Mucosa of rectum (tissue), 2 donors: ENCODE measurements around the gene DOHH.
"Not testable (repeated sequence)": the region's sequence is repeated elsewhere in the genome, so short reads cannot be mapped to it uniquely, and the experiment has no call there.

Experiments used
- H3K27ac ChIP-seq, 2 donors: one replicate each; pipeline ENCODE4 v1.7.0; 2013; ENCODE audit warnings: inconsistent platforms in 2 of 2, low read depth in 2 of 2, low read length in 2 of 2
- H3K27me3 ChIP-seq, 2 donors: one replicate each; pipeline ENCODE4 v1.7.0; 2013; ENCODE audit warnings: low read length in 2 of 2; ENCODE audit not compliant: control insufficient read depth in 2 of 2, insufficient read depth in 2 of 2
- H3K36me3 ChIP-seq, 2 donors: one replicate each; pipeline ENCODE4 v1.7.0; 2013; ENCODE audit warnings: low read length in 2 of 2; ENCODE audit not compliant: control insufficient read depth in 2 of 2, insufficient read depth in 2 of 2
- H3K4me1 ChIP-seq, 2 donors: one replicate each; pipeline ENCODE4 v1.7.0; 2013; ENCODE audit warnings: low read length in 2 of 2, mild to moderate bottlenecking in 1 of 2; ENCODE audit not compliant: control insufficient read depth in 2 of 2, insufficient read depth in 2 of 2
- H3K4me3 ChIP-seq, 2 donors: one replicate each; pipeline ENCODE4 v1.7.0; 2013; ENCODE audit warnings: low read length in 2 of 2
- H3K9ac ChIP-seq, 2 donors: one replicate each; pipeline ENCODE4 v1.7.0; 2013; ENCODE audit warnings: low read length in 2 of 2, low read depth in 1 of 2, mild to moderate bottlenecking in 1 of 2
- H3K9me3 ChIP-seq, 2 donors: one replicate each; pipeline ENCODE4 v1.7.0; 2013; ENCODE audit warnings: low read length in 2 of 2; ENCODE audit not compliant: control insufficient read depth in 2 of 2
- donor health status: healthy.
- donor health status: Normal muscosa, but diverticular disease.

DOHH gene

GRCh38 chr19:3511506-3512251 is 11.2 kb upstream of the DOHH start:
- Histone ChIP-seq H3K9me3 (no peaks in the 10 kb centered on the region), H3K36me3 (peaks cover 0 to 9% of the 10 kb centered on the region in 2 donors), H3K9ac (no peak overlapping the region), H3K27me3 (no peaks in the 10 kb centered on the region), H3K4me3 (no peak overlapping the region), H3K4me1 (peaks cover 5 to 9% of the 10 kb centered on the region in 2 donors), H3K27ac (no peak overlapping the region)

- no peak overlapping the region for H3K4me3 ChIP-seq
- H3K4me1 ChIP-seq = peaks cover 6 to 7% of the 10 kb centered on the region in 2 donors
- peaks cover 0 to 9% of the 10 kb centered on the region in 2 donors for H3K36me3 ChIP-seq
- H3K27ac ChIP-seq = no peak overlapping the region
- no peaks in the 10 kb centered on the region for H3K9me3 ChIP-seq
- H3K9ac ChIP-seq = no peak overlapping the region
- H3K27me3 ChIP-seq = no peaks in the 10 kb centered on the region
Measured at GRCh38 chr19:3510727-3511126, 10.3 kb upstream of the DOHH start.

GRCh38 chr19:3509566-3509989 is 9.1 kb upstream of the DOHH start:
- H3K36me3 ChIP-seq = peaks cover 0 to 9% of the 10 kb centered on the region in 2 donors
- H3K9me3 ChIP-seq = no peaks in the 10 kb centered on the region
- peaks cover 7 to 11% of the 10 kb centered on the region in 2 donors for H3K4me1 ChIP-seq
- H3K9ac ChIP-seq = no peak overlapping the region
- no peak overlapping the region for H3K4me3 ChIP-seq
- H3K27ac ChIP-seq = no peak overlapping the region
- no peaks in the 10 kb centered on the region for H3K27me3 ChIP-seq

GRCh38 chr19:3508771-3509535 is 8.5 kb upstream of the DOHH start:
- Histone ChIP-seq H3K4me1 (peaks cover 7 to 11% of the 10 kb centered on the region in 2 donors), H3K27ac (no peak overlapping the region), H3K4me3 (no peak overlapping the region), H3K9ac (no peak overlapping the region), H3K27me3 (no peaks in the 10 kb centered on the region), H3K36me3 (peaks cover 0 to 9% of the 10 kb centered on the region in 2 donors), H3K9me3 (no peaks in the 10 kb centered on the region)

- H3K4me3 ChIP-seq, H3K27me3 ChIP-seq, H3K36me3 ChIP-seq, H3K9ac ChIP-seq, H3K9me3 ChIP-seq, H3K27ac ChIP-seq: not testable (repeated sequence)
- peaks cover 7 to 11% of the 10 kb centered on the region in 2 donors for H3K4me1 ChIP-seq
Measured at GRCh38 chr19:3508121-3508661, 7.7 kb upstream of the DOHH start.

- Histone ChIP-seq H3K9ac (peak overlapping the region; percentile 47 to 88), H3K27me3 (no peaks in the 10 kb centered on the region), H3K36me3 (peaks cover 0 to 9% of the 10 kb centered on the region in 2 donors), H3K9me3 (no peaks in the 10 kb centered on the region), H3K4me3 (peak overlapping the region; percentile 81 to 83), H3K4me1 (peaks cover 7 to 11% of the 10 kb centered on the region in 2 donors), H3K27ac (no peak overlapping the region)
Measured at GRCh38 chr19:3507371-3508120, 7.1 kb upstream of the DOHH start.

- H3K27ac ChIP-seq = peak overlapping the region; percentile 74
- peak overlapping the region; percentile 81 to 88 for H3K9ac ChIP-seq
- H3K9me3 ChIP-seq = no peaks in the 10 kb centered on the region
- H3K4me1 ChIP-seq = peaks cover 7 to 11% of the 10 kb centered on the region in 2 donors
- H3K27me3 ChIP-seq = no peaks in the 10 kb centered on the region
- H3K36me3 ChIP-seq = peaks cover 0 to 9% of the 10 kb centered on the region in 2 donors
- H3K4me3 ChIP-seq = peak overlapping the region; percentile 81 to 83
Measured at GRCh38 chr19:3506384-3507340, 6.2 kb upstream of the DOHH start.

GRCh38 chr19:3505598-3506383 is 5.3 kb upstream of the DOHH start, which contains the start of gene FZR1:
Gene FZR1 (plus strand): TSS chr19:3506311. CDS start chr19:3522990, 16,679 bp downstream.
- H3K4me1 ChIP-seq = peaks cover 7 to 14% of the 10 kb centered on the region in 2 donors
- no peaks in the 10 kb centered on the region for H3K27me3 ChIP-seq
- peak within 1 kb of the TSS; percentile 88 to 89 for H3K9ac ChIP-seq
- H3K36me3 ChIP-seq = peaks cover 0 to 7% of the 10 kb centered on the region in 2 donors
- H3K4me3 ChIP-seq = peak within 1 kb of the TSS; percentile 88 to 96
- H3K27ac ChIP-seq = peak within 1 kb of the TSS; percentile 87 to 92
- H3K9me3 ChIP-seq = no peaks in the 10 kb centered on the region
